Esophagus squamous epithelium (tissue), 5 donors: ENCODE data around the gene GAD2. TPM values are rescaled to one million over a fixed set of nuclear protein-coding genes. Genes with fewer than 3 reads are reported as not detected.
A peak's percentile ranks its signal among the peaks of the same experiment; 100 is the strongest.

Source experiments
- DNase-seq: peaks from one replicate; lab custom pipeline; 2025; lab: John Stamatoyannopoulos, UW
- H3K27ac ChIP-seq, 4 donors: fragments of 200-600 bp; sonication (generic); one replicate each; pipeline ENCODE4 v1.5.1; 2016 to 2019; ENCODE audit warnings: mild to moderate bottlenecking in 1 of 4
- H3K27me3 ChIP-seq, 4 donors: fragments of 200-600 bp; sonication (generic); 1 replicate in 3 of 4; 2 replicates in 1 of 4; pipeline versions ENCODE4 v1.5.1 to v1.6.0; 2017 to 2021; ENCODE audit warnings: antibody characterized with exemption in 1 of 4
- H3K36me3 ChIP-seq, 3 donors: fragments of 200-600 bp; sonication (generic); one replicate each; pipeline ENCODE4 v1.5.1; 2016 to 2019
- H3K4me1 ChIP-seq, 3 donors: fragments of 200-600 bp; sonication (generic); one replicate each; pipeline ENCODE4 v1.5.1; 2017 to 2019
- H3K4me3 ChIP-seq, 4 donors: fragments of 200-600 bp; sonication (generic); 1 replicate in 3 of 4; 2 replicates in 1 of 4; pipeline ENCODE4 v1.5.1; 2016 to 2019; ENCODE audit warnings: mild to moderate bottlenecking in 2 of 4, moderate library complexity in 1 of 4
- H3K9me3 ChIP-seq, 3 donors: fragments of 200-600 bp; sonication (generic); one replicate each; pipeline ENCODE4 v1.5.1; 2016 to 2019
- CTCF ChIP-seq, 6 experiments: fragments of 450-650 bp in 4 of 6; fragments of 200-600 bp in 2 of 6; sonication (generic) in 2 of 6; IDR thresholded peaks; one replicate each; pipeline ENCODE4 v1.5.1; 2016 to 2019; ENCODE audit warnings: antibody characterized with exemption in 6 of 6, mild to moderate bottlenecking in 4 of 6, moderate library complexity in 4 of 6
- POLR2A ChIP-seq, 4 donors: fragments of 450-650 bp; IDR thresholded peaks; one replicate each; pipeline ENCODE4 v1.6.1; 2017; ENCODE audit warnings: antibody characterized with exemption in 4 of 4, mild to moderate bottlenecking in 4 of 4, moderate library complexity in 3 of 4
- whole genome bisulfite sequencing, 2 donors: methylation state at CpG; one replicate each; pipeline ENCODE4 v1.1.5; 2018; 5-methylcytosine and 5-hydroxymethylcytosine counted together
- intact Hi-C: fragments of 100-400 bp; cut with DNase I; formaldehyde crosslinking; loops from one replicate; pipeline ENCODE4 v1.15.0; 2022
- total RNA-seq, 4 donors: library from RNA; depleted of rRNA; stranded (reverse); fragments of >200 nt; gene quantifications; one replicate each; pipeline ENCODE4 v1.1.0, GENCODE V29; 2016
- donor health status: DM: yes; HTN: yes; CAD: no.

GAD2 gene
- total RNA-seq, 4 donors from 2014 or later = not detected

GRCh38 chr10:26214551-26215395 is 1.8 kb upstream of the GAD2 start:
- Histone ChIP-seq H3K27ac (no peak overlapping the region), H3K27me3 (peaks cover 21 to 100% (median 36%) of the 10 kb centered on the region in 4 donors), H3K36me3 (no peaks in the 10 kb centered on the region), H3K9me3 (no peaks in the 10 kb centered on the region), H3K4me1 (peaks cover 10 to 38% (median 18%) of the 10 kb centered on the region in 3 donors), H3K4me3 (peak overlapping the region in 1 of 4 donors; percentile 42)
- intact Hi-C loops = no loop called here
- DNase-seq = no peak
- 6 to 8% methylated on average over 13 to 27 of the region's 34 CpGs for WGBS, 2 donors
- TF ChIP-seq CTCF (IDR thresholded peaks at IDR 0.05) (no peak), POLR2A (IDR thresholded peaks at IDR 0.05) (no peak)

- Histone ChIP-seq H3K4me1 (peaks cover 10 to 38% (median 18%) of the 10 kb centered on the region in 3 donors), H3K9me3 (no peaks in the 10 kb centered on the region), H3K27me3 (peaks cover 21 to 100% (median 36%) of the 10 kb centered on the region in 4 donors), H3K4me3 (peak overlapping the region in 2 of 4 donors; percentile 4 to 42), H3K27ac (no peak overlapping the region), H3K36me3 (no peaks in the 10 kb centered on the region)
- no peak for DNase-seq
- 3 to 4% methylated on average over 26 to 27 of the region's 31 CpGs for WGBS, 2 donors
- intact Hi-C loops = no loop called here
- no peak for TF ChIP-seq CTCF (IDR thresholded peaks at IDR 0.05)
- TF ChIP-seq POLR2A (IDR thresholded peaks at IDR 0.05) = no peak
Measured at GRCh38 chr10:26215396-26215934, 1.1 kb upstream of the GAD2 start.

- Histone ChIP-seq H3K4me3 (peak overlapping the region in 2 of 4 donors; percentile 4 to 42), H3K27me3 (peaks cover 21 to 100% (median 36%) of the 10 kb centered on the region in 4 donors), H3K4me1 (peaks cover 10 to 38% (median 18%) of the 10 kb centered on the region in 3 donors), H3K36me3 (no peaks in the 10 kb centered on the region), H3K9me3 (no peaks in the 10 kb centered on the region), H3K27ac (no peak overlapping the region)
- DNase-seq = no peak
- no peak for TF ChIP-seq POLR2A (IDR thresholded peaks at IDR 0.05)
- TF ChIP-seq CTCF (IDR thresholded peaks at IDR 0.05) = no peak
- intact Hi-C loops = no loop called here
- 2 to 8% methylated on average over 8 to 37 of the region's 57 CpGs for WGBS, 2 donors
Measured at GRCh38 chr10:26215935-26216584, 514 bp upstream of the GAD2 start.

GRCh38 chr10:26217396-26218086 is 967 bp downstream of the GAD2 start:
- Histone ChIP-seq H3K36me3 (no peaks in the 10 kb centered on the region), H3K9me3 (no peaks in the 10 kb centered on the region), H3K27ac (no peak overlapping the region), H3K27me3 (peaks cover 18 to 100% (median 32%) of the 10 kb centered on the region in 4 donors), H3K4me3 (peak overlapping the region in 1 of 4 donors; percentile 5), H3K4me1 (peaks cover 10 to 38% (median 18%) of the 10 kb centered on the region in 3 donors)
- intact Hi-C loops = no loop called here
- WGBS, 2 donors = 3 to 20% methylated on average over 1 to 28 of the region's 64 CpGs
- DNase-seq = no peak
- TF ChIP-seq POLR2A (IDR thresholded peaks at IDR 0.05) = no peak
- no peak for TF ChIP-seq CTCF (IDR thresholded peaks at IDR 0.05)
